Stimulated activated CD8-positive, alpha-beta memory T cell treated with anti-CD3 and anti-CD28 coated beads, Interleukin-7, amount 100 ng/mL, for 24 hours (primary cell): ENCODE data around the gene ZNF653.
"Not testable (repeated sequence)": the region's sequence is repeated elsewhere in the genome, so short reads cannot be mapped to it uniquely, and the experiment has no call there.

Source experiments
- DNase-seq: peaks from one replicate; pipeline ENCODE4 v3.0.0-alpha.2; 2020; ENCODE audit warnings: low read depth

The ZNF653 gene

DNA sequence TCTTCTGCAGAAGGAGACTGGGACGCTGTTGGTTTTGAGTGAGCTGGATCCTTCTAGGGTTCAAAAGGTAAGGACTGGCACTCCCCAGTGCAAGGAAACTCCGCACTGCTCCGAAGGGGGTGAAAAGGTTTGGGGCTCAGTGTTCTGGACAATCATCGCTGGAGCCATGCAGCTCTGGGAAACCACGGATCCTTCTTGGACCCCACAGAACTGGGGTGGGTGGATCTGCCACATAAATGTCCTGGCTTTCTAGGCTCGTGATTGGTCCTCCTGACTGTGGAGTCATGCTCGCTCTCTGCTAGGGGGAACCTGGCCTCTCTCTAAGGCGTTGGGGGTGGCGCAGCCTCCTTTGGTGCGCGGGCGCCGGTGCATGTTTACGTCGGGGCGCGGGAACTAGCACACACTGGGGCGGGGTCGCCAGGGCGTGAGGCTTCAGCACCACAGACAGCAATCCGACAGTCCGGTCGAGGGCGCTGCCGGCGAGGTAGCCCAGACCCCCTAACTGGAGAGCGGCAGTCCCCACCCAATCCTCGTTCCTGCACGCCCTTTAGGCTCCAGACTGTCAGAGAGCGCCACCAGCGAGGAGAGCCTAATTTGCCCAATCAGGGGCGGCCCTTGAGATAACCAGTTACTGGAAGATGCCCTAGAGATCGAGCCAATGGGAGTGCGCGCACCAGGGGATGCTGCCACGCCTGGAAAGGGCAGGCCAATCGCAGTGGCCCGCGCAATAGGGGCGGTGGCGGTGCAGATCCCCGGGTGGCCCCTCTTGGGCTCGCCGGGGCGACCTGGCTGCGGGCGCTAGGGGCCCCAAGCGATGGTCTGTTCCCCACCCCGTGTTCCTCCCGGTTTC lies 23.9 kb downstream of the ZNF653 start:
- DNase-seq, result peak; percentile 59

DNA sequence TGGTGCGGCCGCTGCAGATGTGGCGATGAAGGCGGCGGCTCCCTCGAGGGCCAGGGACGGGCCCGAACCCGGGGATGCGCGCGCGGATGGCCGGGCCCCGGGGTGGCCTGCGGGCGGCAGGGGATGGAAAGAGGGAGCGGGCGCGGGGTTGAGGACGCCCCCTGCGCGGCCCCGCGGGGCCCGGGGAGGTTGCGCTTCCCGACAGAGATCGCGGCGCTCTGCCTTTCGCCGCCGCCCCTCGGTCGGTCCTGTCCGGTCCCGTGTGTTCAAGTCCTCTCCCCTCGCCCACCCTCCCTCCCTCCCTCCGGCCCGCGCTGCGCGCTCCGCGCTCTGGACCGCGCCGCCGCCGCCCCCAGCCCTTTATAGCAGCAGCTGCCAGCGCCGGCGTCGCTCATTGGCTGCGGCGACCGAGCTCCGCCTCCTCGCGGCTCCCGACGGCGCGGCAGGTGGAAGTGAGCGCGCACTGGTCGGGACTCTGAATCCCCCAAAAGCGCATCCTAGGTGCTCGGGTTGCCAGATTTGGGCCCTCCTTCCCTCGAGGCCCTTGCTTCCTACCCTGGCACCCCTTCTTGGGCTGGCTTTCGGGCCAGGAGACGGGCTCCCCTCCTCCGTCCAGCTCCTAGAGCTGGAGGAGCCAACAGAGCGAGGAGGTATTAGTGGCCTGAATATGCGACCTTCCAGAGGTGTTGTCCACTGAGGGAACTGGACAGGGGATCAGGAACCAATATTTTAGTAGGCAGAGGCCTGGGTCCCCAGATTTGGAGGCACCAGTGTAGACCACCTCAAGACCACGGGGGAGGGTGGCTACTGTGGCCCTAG lies 24.7 kb downstream of the ZNF653 start, which contains the start of gene ELAVL3:
TSS of gene ELAVL3 (minus strand) at position 332 of the 819 bp plus-strand sequence. CDS start 438 bp downstream, outside the sequence.
- no peak for DNase-seq

DNA sequence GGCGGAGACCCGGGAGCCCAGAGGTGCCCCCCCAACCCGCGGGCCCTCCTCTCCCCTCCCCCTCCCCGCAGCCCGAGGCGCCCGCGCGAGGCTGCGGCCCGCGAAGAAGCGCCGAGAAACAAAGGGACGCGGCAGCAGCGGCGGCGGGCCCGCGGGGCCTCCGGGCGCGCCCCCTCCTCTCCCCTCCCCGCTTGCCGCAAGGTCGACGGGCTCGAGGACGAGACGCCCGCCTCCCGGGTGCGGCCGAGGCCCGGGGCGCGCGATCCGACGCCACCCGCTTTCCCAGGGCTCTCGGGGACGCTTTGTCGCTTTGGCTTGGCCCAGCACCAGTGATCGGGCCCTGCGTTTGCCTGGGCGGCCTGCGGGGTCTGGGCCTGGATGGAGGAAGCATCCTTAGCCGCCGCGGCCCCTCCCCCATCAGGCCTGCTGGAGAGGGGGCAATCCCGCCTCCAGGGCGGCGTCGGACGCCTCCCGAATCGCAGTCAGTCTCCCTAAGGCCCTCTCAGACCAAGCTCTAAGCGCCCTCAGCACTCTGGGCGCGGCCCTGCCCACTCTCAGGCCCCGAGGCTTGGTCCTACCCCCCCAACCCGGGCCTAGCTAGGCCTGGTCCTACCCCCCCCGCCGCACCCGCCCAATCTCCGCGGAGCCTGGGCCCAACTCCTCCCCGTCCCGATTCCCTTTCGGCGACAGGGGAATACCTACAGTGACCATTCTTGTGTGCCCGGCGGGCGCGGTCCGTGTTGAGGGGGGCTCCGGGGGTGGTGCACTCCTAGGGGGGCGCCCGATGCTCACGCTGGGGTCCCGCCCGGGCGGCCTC lies 25.5 kb downstream of the ZNF653 start:
- no peak for DNase-seq

DNA sequence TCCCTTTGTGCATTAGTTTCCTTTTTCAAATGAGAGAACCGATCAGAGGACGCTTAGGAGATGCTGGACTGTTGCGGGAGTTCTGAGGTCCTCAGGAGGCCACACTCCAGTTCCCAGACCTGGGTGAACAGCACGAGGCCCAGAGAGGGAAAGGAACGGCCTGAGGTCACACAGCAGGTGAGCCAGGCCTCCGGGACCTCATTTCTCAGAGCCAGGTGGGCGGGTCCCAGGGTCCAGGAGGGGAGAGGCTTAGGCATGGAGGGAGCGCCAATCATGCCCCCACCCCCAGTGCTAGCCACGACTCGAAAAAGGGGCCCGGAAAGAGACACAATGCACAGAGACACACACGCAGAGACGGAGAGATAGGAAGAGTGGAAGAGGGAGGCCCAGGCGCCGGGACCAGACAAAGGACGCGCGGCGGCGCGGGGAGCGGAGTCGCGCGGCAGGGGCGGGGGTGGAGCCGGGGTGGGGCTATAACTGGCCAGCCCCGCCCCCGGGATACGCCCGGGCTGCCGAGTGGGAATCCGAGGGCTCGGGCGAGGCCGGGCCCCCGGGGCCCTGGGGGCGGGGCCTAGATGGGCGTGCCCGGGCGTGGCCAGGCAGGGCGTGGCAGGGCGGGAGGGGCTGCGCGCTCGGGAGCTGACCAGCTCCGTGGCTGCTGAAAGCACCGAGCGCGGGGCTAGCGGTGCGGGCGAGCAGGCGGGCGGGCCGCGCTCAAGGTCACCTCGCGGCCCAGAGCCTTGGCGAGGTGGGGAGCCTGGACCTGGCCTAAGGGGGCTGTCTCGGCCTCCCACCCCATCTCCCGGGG lies 26.3 kb downstream of the ZNF653 start:
- no peak for DNase-seq

DNA sequence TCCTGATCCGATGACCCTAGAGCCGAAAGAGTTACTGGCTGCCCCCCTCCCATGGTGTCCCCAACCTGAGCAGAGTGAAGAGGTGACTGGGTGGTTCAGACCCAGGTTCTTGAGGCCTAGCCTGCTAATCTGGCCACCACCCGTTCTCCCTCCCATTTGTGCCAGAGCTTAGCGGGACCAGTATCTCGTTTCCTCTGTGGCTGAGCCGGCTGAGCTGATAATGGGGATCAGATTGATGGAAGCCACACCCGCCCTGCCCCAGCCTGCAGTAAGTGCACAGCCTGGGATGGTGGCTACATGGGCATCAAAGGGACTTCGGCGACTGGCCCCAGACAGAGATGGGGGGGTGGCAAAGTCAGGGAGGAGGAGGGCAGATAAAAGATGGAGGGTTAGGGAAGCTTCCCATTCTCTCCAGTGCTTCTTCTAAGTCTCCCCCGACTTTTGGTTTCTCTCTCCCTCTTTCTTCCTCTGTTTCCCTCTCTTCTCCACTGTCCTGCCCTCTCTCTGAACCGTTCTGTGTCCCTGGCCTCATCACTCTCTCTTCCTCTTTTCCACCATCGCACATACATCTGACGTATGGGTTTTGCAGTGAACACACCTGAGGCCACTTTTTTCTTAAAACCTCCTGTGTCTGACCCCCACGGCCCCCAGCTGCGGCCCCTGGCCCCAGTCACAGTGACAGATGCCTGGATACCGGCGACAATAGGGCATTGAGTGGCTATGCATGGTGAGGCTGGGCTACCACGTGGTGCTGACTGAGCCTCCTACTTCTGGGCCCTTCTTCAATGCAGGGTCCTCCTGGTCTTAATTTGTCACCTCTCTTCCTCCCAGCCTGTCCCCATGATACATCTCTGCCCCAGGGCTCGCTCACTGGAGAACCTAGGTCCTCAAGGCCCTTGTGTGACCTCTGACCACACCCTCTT lies 27.2 kb downstream of the ZNF653 start:
- no peak for DNase-seq

DNA sequence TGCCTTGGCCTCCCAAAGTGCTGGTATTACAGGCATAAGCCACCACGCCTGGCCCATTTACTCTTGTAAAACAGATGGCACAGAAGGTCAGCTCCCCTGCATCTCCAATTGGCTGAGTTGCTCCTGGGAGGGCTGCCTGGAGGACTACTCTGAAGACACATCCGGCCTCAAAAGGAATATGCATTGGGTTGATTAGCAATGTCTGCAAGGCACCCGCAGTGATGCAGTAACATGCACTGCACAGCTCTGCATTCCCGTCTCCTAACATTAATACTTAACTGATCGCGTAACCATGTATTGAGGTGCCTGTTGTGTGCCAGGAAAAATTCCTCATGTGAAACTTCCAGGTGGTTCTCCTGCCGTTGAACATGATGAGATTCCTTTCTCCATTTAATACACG lies 29.8 kb downstream of the ZNF653 start:
- DNase-seq, result no peak

DNA sequence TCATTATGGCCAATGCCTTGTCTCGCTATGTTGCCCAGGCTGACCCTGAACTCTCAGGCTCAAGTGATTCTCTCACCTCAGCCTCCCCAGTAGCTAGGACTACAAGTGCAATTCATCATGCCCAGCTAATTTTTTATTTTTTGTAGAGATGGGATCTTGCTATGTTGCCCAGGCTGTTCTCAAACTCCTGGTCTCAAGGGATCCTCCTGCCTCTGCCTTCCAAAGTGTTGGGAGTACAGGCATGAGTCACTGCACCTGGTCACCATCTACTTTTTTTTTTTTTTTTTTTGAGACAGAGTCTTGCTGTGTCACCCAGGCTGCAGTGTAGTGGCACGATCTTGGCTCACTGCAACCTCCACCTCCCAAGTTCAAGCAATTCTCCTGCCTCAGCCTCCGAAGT lies 30.3 kb downstream of the ZNF653 start:
- not testable (repeated sequence) for DNase-seq

DNA sequence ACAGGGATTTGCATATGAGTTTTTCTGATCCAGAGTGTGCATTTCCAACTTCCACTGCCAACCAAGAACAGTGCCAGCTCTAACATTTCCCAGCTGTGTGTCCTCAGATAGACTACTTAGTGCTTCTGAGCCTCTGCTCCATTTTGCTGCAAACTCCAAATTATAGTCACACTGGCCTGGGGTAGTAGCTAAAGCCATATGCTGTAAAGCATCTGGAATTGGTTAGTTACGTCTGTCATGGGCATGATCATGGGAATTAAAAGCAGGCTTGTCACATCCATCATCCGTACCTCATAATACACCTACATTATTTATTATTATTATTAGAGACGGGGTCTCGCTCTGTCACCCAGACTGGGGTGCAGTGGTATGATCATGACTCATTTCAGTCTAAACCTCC lies 31.9 kb downstream of the ZNF653 start:
- no peak for DNase-seq

DNA sequence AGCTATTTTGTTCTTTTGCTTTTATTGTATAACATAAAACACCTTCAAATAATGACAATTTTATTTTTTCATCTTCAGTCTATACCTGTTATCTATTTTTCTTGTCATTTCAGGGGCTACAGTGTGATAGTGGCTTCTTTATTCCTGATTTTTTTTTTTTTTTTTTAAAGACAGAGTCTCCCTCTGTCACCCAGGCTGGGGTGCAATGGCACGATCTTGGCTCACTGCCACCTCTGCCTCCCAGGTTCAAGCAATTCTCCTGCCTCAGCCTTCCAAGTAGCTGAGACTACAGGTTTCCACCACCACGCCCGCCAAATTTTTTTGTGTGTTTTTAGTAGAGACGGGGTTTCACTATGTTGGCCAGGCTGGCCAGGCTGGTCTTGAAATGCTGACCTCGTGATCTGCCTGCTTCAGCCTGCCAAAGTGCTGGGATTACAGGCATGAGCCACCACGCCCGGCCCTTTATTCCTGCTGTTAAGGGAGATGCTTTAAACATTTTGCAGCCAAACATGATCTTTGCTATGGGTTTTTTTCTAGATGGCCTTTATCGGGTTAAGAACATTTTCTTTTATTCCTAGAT lies 37.3 kb downstream of the ZNF653 start:
- not testable (repeated sequence) for DNase-seq

DNA sequence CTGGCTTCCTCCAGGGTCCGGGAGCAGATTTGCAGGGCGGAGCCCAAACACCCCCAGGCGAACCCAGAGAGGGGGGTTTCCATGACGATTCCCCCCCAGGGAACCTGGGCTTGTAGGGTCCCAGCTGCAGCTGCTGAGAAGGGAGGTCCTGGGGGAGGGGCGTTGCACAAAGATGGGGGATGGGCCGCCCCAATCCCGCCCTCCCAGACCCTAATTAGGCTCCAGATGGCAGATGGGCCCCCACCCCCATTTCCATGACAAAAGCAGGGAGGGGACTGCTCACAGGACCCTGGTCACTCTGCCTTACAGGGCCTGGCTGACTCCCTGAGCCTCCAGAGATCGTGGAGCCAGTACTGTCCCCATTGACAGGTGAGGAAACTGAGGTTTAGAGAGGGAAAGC lies 40.0 kb downstream of the ZNF653 start:
- no peak for DNase-seq

DNA sequence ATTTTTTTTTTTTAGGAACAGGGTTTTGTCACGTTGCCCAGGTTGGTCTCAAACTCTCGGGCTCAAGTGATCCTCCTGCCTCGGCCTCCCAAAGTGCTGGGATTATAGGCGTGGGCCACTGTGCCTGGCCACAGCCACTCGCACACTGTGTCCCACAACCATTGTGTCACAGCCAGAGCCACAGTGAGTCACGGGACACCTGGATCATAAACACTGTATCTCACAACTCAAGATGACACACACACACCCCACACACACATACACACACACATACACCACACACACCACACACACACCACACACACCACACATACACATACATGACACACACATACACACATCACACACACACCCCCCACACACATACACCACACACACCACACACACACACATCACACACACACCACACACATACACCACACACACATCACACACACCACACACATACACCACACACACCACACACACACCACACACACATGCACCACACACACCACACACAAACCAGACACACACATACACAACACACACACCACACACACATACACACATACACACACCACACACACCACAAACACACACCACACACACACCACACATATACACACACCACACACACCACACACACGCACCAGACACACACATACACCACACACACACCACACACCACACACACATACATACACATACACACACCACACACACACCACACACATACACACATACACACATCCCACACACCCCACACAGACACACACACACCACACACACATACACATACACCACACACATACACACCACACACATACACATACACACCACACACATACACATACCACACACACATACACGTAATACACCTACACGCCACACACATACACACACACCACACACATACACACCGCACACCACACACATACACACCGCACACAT lies 41.0 kb downstream of the ZNF653 start:
- no peak for DNase-seq

DNA sequence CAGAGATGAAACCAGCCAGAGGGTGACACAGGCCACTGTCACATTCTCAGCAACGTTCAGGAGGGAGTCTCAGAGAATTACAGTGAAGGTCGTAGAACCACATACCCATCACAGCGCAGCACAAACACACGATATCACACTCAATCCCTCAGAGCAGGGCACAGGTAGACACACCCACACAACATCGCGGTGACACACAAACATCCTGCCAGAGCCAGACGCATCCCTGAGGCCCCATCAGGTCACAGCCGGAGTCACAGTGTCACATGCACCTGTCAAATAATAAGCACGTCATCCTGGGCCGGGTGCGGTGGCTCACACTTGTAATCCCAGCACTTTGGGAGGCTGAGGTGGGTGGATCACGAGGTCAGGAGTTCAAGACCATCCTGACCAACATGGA lies 42.2 kb downstream of the ZNF653 start:
- DNase-seq, result no peak

DNA sequence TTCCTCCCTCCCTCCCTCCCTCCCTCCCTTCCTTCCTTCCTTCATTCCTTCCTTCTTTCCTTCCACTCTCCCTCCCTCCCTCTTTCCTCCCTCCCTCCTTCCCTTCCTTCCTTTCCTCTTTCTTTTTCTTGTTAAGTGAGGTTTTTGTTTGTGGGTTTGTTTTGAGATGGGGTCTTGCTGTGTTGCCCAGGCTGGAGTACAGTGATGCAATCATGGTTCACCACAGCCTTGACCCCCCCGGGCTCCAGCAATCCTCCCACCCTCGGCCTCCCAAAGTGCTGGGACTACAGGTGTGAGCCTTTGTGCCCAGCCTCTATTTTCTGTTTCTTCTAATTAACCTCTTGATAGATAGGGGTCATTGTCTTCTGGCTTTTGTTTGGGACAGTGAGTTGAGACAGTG lies 44.2 kb downstream of the ZNF653 start:
- no peak for DNase-seq

DNA sequence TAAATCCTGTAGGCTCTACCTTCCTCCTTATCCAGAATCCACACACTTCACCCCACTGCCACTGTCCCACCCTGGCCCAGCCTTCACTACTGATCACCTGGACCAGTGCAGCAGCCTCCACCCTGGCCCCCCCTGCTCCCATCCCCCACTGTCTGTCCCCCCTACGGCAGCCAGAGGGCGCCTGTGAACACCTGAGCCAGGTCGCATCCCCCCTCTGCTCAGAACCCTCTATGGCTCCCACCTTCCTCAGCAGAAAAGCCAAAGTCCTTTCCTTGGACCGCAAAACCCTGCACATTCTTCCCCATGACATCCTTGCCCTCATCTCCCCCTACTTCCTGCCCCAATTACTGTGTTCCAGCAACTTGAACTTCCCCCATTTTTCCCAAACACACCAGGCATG lies 45.4 kb downstream of the ZNF653 start:
- no peak for DNase-seq

DNA sequence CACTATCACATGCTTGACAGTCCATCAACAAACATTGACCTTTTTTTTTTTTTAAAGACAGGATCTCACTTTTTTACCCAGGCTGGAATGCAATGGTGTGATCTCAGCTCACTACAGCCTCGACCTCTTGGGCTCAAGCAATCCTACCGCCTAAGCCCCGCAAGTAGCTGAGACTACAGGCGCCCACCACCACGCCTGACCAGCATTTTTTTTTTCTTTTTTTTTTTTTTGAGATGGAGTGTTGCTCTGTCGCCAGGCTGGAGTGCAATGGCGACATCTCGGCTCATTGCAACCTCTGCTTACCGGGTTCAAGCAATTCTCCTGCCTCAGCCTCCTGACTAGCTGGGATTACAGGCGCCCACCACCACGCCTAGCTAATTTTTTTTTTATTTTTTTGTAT lies 46.7 kb downstream of the ZNF653 start:
- DNase-seq, result not testable (repeated sequence)

DNA sequence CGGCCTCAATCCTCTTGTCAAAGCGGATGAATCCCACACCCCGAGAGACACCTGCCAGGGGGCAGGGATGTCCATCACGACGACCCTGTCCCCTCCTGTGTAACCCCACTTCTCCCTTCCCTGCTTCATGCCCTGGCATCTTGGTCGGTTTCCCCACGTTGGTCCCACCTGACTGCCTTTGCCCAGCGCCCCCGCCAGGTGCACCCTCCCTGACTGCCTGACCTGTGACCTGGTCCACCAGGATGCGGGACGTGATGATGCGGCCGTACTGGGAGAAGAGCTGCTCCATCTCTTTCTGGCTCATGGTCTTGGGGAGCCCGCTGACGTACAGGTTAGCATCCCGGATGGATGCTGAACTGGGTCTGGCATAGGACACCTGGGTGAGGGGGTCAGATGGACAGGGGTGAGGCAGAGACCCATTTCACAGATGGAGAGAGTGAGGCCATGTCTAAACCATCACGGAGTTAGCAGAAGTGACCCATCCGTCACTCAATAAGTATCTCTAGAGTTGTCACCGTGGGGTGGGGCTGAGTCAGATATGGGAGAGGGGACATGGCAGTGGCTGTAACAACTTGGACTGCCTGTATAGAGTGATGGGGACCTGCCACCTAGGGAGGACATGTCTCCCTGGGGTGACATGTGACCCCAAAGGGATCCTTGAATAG lies 47.3 kb downstream of the ZNF653 start:
- DNase-seq, result no peak

DNA sequence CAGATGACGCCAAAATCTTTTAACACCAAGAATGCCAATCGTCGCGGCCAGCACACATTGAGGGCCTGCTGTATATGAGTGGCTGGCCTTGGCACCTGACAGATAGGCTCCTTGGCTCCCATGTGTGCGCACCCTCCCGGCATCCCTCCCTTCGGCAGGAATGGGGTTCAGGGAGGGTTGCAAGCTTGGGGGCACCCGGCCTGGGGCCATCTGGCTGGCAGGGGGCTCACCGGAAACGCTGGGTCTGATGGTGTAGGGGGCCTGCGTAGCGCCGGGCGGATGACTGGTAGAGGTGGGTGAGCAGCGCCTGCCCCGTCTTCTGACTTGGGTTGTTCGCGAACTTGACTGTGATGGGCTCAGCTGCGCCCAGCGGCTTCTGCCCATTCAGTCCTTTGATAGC lies 47.8 kb downstream of the ZNF653 start:
- DNase-seq, result no peak

DNA sequence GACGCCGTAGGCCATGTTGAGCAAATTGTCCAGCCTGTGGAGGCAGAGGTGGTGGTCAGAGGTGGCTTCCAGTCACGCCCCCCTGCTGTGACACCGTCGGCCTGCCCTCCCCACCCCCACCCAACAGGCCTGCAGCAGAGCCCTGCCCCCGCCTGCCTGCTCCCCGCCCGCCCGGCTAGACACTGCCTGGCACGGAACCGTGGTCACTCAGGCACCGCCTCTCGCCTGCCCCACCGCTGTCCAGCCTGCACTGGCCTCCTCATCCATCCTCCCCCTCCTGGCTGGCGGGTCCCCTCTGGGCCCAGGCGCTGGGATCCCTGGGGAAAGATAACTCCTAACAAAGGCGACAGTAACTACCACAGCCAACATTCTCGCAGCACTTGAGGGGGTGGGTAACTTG lies 48.5 kb downstream of the ZNF653 start:
- no peak for DNase-seq
